ENCODE measurements around the gene RPL10. TPM values are rescaled to one million over a fixed set of nuclear protein-coding genes. Genes with fewer than 3 reads are reported as not detected.
A peak's percentile ranks its signal among the peaks of the same experiment; 100 is the strongest.

The RPL10 gene
- total and polyA plus RNA-seq, 9 of the 15 experiments (the other 6 are each of a cell fraction or from before 2014, with no cell fraction given), result 3,774 to 7,600 (median 5,014) TPM

DNA sequence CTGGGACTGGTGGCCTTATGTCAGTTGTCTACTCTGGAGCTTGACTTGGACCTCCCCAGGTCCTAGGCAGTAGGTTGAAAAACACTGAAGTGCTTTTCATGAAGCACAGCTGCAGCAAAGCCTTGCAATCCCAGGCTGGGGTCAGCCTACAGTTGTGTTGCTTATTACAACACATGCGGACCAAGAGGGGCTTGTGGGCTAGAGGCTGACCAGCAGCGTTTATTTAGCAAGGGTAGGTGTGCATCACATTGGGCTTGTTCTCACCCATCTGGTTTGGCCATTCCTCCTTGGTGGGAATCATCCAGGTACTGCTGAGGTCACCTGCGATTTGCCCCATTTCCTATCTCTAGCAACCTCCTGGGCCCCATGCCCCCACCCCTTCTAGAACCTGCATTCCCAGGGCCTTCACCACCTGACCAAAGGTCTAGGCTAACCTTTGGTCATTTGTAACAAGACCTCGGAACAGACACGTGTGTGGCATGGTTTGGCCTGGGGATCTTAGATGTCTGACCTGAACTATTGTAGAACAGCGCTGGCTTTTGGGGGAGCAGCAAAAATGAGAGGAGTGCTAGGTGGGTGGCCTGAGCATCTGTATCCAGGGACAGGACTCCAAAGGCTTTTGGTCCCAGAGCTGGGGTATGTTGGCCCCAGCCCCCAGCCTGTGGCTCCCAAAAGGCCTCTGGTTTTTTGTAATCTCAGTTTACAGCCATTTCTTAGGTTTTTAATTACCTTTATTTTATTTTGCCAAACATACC, 3.0 kb downstream of the RPL10 start (continued):
- TF ChIP-seq NR2C2 (CRISPR knock-in tag; IDR thresholded peaks at IDR 0.05) (peak; percentile 77; the same call in 1 of the 2 replicates), NR2C2 (tag; IDR thresholded peaks at IDR 0.05) (no peak), HDGF (IDR thresholded peaks at IDR 0.05) (no peak), ZBTB7A (IDR thresholded peaks at IDR 0.05; ENCODE audit: borderline replicate concordance, control insufficient read depth, low read depth, low read length) (peak; percentile 57; the same call in 1 of the 2 replicates), DEAF1 (CRISPR knock-in tag; IDR thresholded peaks at IDR 0.05) (no peak), ZNF174 (CRISPR knock-in tag; IDR thresholded peaks at IDR 0.05) (no peak), XRCC5 (IDR thresholded peaks at IDR 0.05; ENCODE audit: low read depth, low read length) (no peak), NFXL1 (CRISPR knock-in tag; IDR thresholded peaks at IDR 0.05) (0 out of 2 replicates have a peak, but pooled peaks have one; percentile 62), ETV1 (tag; conservative IDR thresholded peaks at IDR 0.05; ENCODE audit: low read depth) (no peak), NR0B1 (IDR thresholded peaks at IDR 0.05; ENCODE audit: partially characterized antibody) (no peak), FOXA3 (CRISPR knock-in tag; conservative IDR thresholded peaks at IDR 0.05 in 1 of 2, IDR thresholded peaks at IDR 0.05 in 1 of 2) (no peak), ZNF311 (CRISPR knock-in tag; IDR thresholded peaks at IDR 0.05) (no peak), POLR2AphosphoS2 (IDR thresholded peaks at IDR 0.05; ENCODE audit: low read length) (peak; percentile 99), HNRNPUL1 (IDR thresholded peaks at IDR 0.05; ENCODE audit: low read length) (peak; percentile 74), TEAD4 (IDR thresholded peaks at IDR 0.05; ENCODE audit: low read length) (peak; percentile 56; the same call in 1 of the 2 replicates), TEAD4 (CRISPR knock-in tag; IDR thresholded peaks at IDR 0.05; ENCODE audit: borderline replicate concordance) (no peak), KAT7 (CRISPR knock-in tag; IDR thresholded peaks at IDR 0.05; ENCODE audit: borderline replicate concordance) (no peak; the same call in 1 of the 2 replicates), NONO (IDR thresholded peaks at IDR 0.05; ENCODE audit: low read depth in 2 of 2, low read length in 1 of 2) (no peak), HDAC8 (tag; IDR thresholded peaks at IDR 0.05) (no peak), SMAD1 (IDR thresholded peaks at IDR 0.05; ENCODE audit: low read depth, low read length, partially characterized antibody) (peak; percentile 49), ZZZ3 (IDR thresholded peaks at IDR 0.05) (no peak), TEAD1 (CRISPR knock-in tag; IDR thresholded peaks at IDR 0.05) (peak in 1 of 2 experiments; percentile 83; a peak in 2 of 4 replicates)
- TF ChIP-seq, protein P1, sequence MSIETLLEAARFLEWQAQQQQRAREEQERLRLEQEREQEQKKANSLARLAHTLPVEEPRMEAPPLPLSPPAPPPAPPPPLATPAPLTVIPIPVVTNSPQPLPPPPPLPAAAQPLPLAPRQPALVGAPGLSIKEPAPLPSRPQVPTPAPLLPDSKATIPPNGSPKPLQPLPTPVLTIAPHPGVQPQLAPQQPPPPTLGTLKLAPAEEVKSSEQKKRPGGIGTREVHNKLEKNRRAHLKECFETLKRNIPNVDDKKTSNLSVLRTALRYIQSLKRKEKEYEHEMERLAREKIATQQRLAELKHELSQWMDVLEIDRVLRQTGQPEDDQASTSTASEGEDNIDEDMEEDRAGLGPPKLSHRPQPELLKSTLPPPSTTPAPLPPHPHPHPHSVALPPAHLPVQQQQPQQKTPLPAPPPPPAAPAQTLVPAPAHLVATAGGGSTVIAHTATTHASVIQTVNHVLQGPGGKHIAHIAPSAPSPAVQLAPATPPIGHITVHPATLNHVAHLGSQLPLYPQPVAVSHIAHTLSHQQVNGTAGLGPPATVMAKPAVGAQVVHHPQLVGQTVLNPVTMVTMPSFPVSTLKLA (conservative IDR thresholded peaks at IDR 0.05), result no peak; a peak in 1 of 4 replicates

Data from K562 (cell line).